C4-2B (cell line): ENCODE measurements around the gene RPAIN.

Source experiments
- CTCF ChIP-seq: fragments of 450-650 bp; conservative IDR thresholded peaks from 2 replicates; pipeline ENCODE4 v1.5.1; 2017; ENCODE audit warnings: mild to moderate bottlenecking
- ZFX ChIP-seq: fragments of 450-650 bp; IDR thresholded peaks from 2 replicates; pipeline ENCODE4 v1.6.1; 2017

DNA sequence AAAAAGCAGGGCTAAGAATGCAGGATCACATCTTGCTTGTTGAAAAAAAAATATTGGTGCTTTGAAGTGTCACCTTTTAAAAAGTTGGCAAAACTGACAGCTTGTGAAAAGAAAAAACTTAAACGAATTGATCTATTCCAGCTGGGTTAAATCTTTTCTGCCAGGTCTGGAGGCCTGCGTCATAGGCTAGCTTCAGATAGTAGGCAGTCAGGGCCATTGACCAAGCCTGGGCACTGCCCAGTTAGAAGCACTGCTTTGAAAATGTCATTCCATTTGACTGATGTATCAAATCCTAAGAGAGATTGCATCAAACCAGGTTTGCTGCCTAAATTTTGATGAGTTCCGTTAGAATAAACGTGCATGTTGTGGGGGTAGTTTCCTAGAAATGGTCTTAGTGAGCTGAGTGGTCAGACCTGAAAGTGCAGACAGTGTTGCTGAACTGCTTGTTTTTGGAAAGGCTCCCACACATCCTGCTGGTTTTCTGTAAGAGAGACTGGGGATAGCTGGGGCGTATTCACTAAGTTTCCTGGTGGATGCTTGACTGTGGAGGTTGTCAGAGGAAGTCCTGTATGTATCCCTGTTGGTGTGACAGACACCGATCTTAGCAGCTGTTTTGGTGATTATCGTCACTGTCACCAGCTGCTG lies 39.4 kb upstream of the RPAIN start:
- no peak for TF ChIP-seq CTCF
- TF ChIP-seq ZFX: no peak
